OCI-LY3 (cell line): ENCODE measurements around the gene NBR1.

Experiments used
- EZH2phosphoT487 ChIP-seq: fragments of 200-600 bp; shearing (Covaris generic); IDR thresholded peaks from 2 replicates; pipeline ENCODE4 v1.6.1; 2018; ENCODE audit warnings: antibody characterized with exemption, mixed run types, low read depth
- TF ChIP-seq, protein P1 (sequence below): fragments of 200-600, 300-600 bp; sonication (generic); IDR thresholded peaks from 2 replicates; pipeline ENCODE4 v1.5.1; 2014; ENCODE audit warnings: antibody characterized with exemption, low read length, low read depth

DNA sequence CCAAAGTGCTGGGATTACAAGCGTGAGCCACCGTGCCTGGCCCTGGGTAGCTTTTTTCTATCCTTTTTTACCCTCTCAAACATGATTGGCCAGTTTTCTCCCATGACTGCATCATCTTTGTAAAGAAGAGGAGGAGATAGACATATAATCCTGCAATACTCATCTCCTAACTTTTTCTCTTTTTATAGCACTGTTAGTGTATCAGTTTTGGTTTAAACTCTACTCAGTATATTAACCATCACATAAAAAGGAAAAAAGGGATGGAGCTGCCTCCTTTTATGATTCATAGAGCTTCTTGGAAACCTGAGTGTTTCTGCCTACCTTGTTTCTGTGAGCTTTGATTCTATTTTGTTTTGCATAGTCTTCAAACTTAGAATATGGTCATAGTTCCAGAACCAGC is 28.6 kb downstream of the NBR1 start:
- TF ChIP-seq, protein P1, sequence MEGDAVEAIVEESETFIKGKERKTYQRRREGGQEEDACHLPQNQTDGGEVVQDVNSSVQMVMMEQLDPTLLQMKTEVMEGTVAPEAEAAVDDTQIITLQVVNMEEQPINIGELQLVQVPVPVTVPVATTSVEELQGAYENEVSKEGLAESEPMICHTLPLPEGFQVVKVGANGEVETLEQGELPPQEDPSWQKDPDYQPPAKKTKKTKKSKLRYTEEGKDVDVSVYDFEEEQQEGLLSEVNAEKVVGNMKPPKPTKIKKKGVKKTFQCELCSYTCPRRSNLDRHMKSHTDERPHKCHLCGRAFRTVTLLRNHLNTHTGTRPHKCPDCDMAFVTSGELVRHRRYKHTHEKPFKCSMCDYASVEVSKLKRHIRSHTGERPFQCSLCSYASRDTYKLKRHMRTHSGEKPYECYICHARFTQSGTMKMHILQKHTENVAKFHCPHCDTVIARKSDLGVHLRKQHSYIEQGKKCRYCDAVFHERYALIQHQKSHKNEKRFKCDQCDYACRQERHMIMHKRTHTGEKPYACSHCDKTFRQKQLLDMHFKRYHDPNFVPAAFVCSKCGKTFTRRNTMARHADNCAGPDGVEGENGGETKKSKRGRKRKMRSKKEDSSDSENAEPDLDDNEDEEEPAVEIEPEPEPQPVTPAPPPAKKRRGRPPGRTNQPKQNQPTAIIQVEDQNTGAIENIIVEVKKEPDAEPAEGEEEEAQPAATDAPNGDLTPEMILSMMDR = no peak
- TF ChIP-seq EZH2phosphoT487 = no peak
